Natural killer cell (primary cell): ENCODE results near the gene TAF3. TPM values are rescaled to one million over a fixed set of nuclear protein-coding genes. Genes with fewer than 3 reads are reported as not detected.

ENCODE experiments used
- ATAC-seq, 3 donors: fragments of 150-1000 bp in 2 of 3; fragments of 200-7000 bp in 1 of 3; cut with Tn5 transposase; 1 replicate in 1 of 3; 2 replicates in 2 of 3; pipeline ENCODE4 v1.10.0; 2021; ENCODE audit warnings: mild to moderate bottlenecking in 2 of 3, moderate library complexity in 2 of 3
- DNase-seq, 2 donors: peaks; one replicate each; pipeline versions ENCODE4 v3.0.0 to v3.0.0-alpha.2; 2013 to 2021; ENCODE audit warnings: mixed read lengths in 1 of 2
- H3K27ac ChIP-seq: one replicate; pipeline ENCODE4 v1.5.1; 2013; ENCODE audit warnings: mild to moderate bottlenecking, low read length
- H3K27me3 ChIP-seq: one replicate; pipeline ENCODE4 v1.6.1; 2013; ENCODE audit warnings: low read length; ENCODE audit not compliant: control insufficient read depth, insufficient read depth
- H3K36me3 ChIP-seq: one replicate; pipeline ENCODE4 v1.6.1; 2013; ENCODE audit warnings: low read length; ENCODE audit not compliant: control insufficient read depth, insufficient read depth
- H3K4me1 ChIP-seq: one replicate; pipeline ENCODE4 v1.6.1; 2013; ENCODE audit warnings: low read length; ENCODE audit not compliant: control insufficient read depth, insufficient read depth
- H3K4me3 ChIP-seq: one replicate; pipeline ENCODE4 v1.5.1; 2013; ENCODE audit warnings: low read length
- H3K9me3 ChIP-seq: one replicate; pipeline ENCODE4 v1.6.1; 2013; ENCODE audit warnings: low read length; ENCODE audit not compliant: control insufficient read depth, insufficient read depth
- H3K27ac Mint-ChIP-seq, 2 donors: one replicate each; pipeline ENCODE4 v1.8.0; 2022; ENCODE audit warnings: mild to moderate bottlenecking in 2 of 2, mixed read lengths in 2 of 2, moderate library complexity in 1 of 2
- H3K27me3 Mint-ChIP-seq, 2 donors: one replicate each; pipeline ENCODE4 v1.8.0; 2022; ENCODE audit warnings: low read depth in 2 of 2, mixed read lengths in 2 of 2
- H3K36me3 Mint-ChIP-seq: one replicate; pipeline ENCODE4 v1.8.0; 2022; ENCODE audit warnings: mixed read lengths
- H3K4me1 Mint-ChIP-seq, 2 donors: one replicate each; pipeline ENCODE4 v1.8.0; 2022; ENCODE audit warnings: mixed read lengths in 2 of 2
- H3K4me3 Mint-ChIP-seq: one replicate; pipeline ENCODE4 v1.8.0; 2022; ENCODE audit warnings: mild to moderate bottlenecking, moderate library complexity, mixed read lengths
- H3K9me3 Mint-ChIP-seq, 2 donors: one replicate each; pipeline ENCODE4 v1.8.0; 2022; ENCODE audit warnings: mixed read lengths in 2 of 2
- WGBS: methylation state at CpG from one replicate; pipeline ENCODE4 v1.1.7; 2013; ENCODE audit warnings: missing lambda C conversion rate; ENCODE audit not compliant: insufficient coverage; 5-methylcytosine and 5-hydroxymethylcytosine counted together
- intact Hi-C: fragments of 100-400 bp; cut with micrococcal nuclease; formaldehyde crosslinking; loops from one replicate; pipeline ENCODE4 v1.14.2; 2022
- total RNA-seq, 4 donors: library from RNA; stranded (reverse); fragments of 120-200 nt in 1 of 4; gene quantifications; one replicate each; pipeline versions ENCODE4 v1.2.3 to v1.2.4, GENCODE V29; 2013 to 2022
- TF ChIP-seq, protein P1 (sequence below): fragments of 200-600 bp; IDR thresholded peaks from one replicate; pipeline ENCODE4 v1.8.0; 2022; ENCODE audit warnings: antibody characterized with exemption

The TAF3 gene
- total RNA-seq, 3 donors from 2014 or later (not counting 1 experiment from before 2014, with no cell fraction given) = 14.5 to 17.0 (median 15.6) TPM

- no peak overlapping the region for H3K27ac ChIP-seq
- H3K4me3 Mint-ChIP-seq = no peak overlapping the region
- TF ChIP-seq, protein P1, sequence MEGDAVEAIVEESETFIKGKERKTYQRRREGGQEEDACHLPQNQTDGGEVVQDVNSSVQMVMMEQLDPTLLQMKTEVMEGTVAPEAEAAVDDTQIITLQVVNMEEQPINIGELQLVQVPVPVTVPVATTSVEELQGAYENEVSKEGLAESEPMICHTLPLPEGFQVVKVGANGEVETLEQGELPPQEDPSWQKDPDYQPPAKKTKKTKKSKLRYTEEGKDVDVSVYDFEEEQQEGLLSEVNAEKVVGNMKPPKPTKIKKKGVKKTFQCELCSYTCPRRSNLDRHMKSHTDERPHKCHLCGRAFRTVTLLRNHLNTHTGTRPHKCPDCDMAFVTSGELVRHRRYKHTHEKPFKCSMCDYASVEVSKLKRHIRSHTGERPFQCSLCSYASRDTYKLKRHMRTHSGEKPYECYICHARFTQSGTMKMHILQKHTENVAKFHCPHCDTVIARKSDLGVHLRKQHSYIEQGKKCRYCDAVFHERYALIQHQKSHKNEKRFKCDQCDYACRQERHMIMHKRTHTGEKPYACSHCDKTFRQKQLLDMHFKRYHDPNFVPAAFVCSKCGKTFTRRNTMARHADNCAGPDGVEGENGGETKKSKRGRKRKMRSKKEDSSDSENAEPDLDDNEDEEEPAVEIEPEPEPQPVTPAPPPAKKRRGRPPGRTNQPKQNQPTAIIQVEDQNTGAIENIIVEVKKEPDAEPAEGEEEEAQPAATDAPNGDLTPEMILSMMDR = no peak
Measured at GRCh38 chr10:7794251-7795026, 23.9 kb upstream of the TAF3 start.

GRCh38 chr10:7795605-7796004 is 22.7 kb upstream of the TAF3 start:
- DNase-seq (no peak), ATAC-seq (no peak)
- Histone ChIP-seq H3K4me1 (no peaks in the 10 kb centered on the region), H3K27ac (no peak overlapping the region), H3K27me3 (no peaks in the 10 kb centered on the region), H3K9me3 (no peaks in the 10 kb centered on the region), H3K36me3 (peaks cover 43% of the 10 kb centered on the region), H3K4me3 (no peak overlapping the region)
- H3K9me3 Mint-ChIP-seq = no peaks in the 10 kb centered on the region
- WGBS = 93% methylated on average over 3 of the region's 4 CpGs
- no peaks in the 10 kb centered on the region for H3K27me3 Mint-ChIP-seq
- intact Hi-C loops = no loop called here
- H3K27ac Mint-ChIP-seq = peak overlapping the region; percentile 15 to 17
- peaks cover 15% of the 10 kb centered on the region for H3K36me3 Mint-ChIP-seq
- no peak overlapping the region for H3K4me3 Mint-ChIP-seq
- TF ChIP-seq, protein P1 = no peak
- H3K4me1 Mint-ChIP-seq = peaks cover 53 to 65% of the 10 kb centered on the region in 2 donors

More at GRCh38 chr10:7794251-7795026, 23.9 kb upstream of the TAF3 start:
- H3K27ac Mint-ChIP-seq = peak overlapping the region; percentile 15 to 20
- H3K27me3 Mint-ChIP-seq = no peaks in the 10 kb centered on the region
- Histone ChIP-seq H3K4me1 (peaks cover 2% of the 10 kb centered on the region), H3K9me3 (no peaks in the 10 kb centered on the region), H3K4me3 (no peak overlapping the region), H3K27me3 (no peaks in the 10 kb centered on the region), H3K36me3 (peaks cover 36% of the 10 kb centered on the region)
- peaks cover 15% of the 10 kb centered on the region for H3K36me3 Mint-ChIP-seq
- intact Hi-C loops = no loop called here
- H3K9me3 Mint-ChIP-seq = no peaks in the 10 kb centered on the region
- no peak for ATAC-seq
- no peak for DNase-seq
- 82% methylated on average over 2 of the region's 4 CpGs for WGBS
- peaks cover 62 to 74% of the 10 kb centered on the region in 2 donors for H3K4me1 Mint-ChIP-seq

DNA sequence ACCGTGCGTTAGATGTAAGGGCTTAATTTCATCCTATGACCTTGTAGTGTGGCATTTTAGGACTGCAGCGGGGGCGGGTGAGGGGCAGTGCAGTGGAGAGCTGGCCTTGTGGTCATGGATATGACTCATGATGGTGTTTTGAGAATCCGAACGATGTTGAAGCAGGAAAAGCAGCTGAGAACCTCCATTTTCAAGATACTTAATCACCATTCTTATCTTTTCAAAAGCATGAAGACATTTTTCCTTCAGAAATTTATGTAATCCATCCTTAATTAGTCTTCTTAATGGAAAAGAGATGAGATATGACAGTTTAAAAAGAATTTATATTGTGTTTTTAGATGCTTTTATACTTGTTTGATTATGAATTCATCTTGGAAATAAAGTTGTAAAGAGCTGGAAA is 20.7 kb upstream of the TAF3 start:
- Histone ChIP-seq H3K27me3 (no peaks in the 10 kb centered on the region), H3K4me1 (no peaks in the 10 kb centered on the region), H3K4me3 (no peak overlapping the region), H3K9me3 (no peaks in the 10 kb centered on the region), H3K27ac (no peak overlapping the region), H3K36me3 (peaks cover 55% of the 10 kb centered on the region)
- H3K27me3 Mint-ChIP-seq = no peaks in the 10 kb centered on the region
- no peaks in the 10 kb centered on the region for H3K9me3 Mint-ChIP-seq
- intact Hi-C loops = no loop called here
- peak overlapping the region in 1 of 2 donors; percentile 43 for H3K27ac Mint-ChIP-seq
- peaks cover 15% of the 10 kb centered on the region for H3K36me3 Mint-ChIP-seq
- WGBS = 75% methylated on average over 6 of the region's 6 CpGs
- no peak overlapping the region for H3K4me3 Mint-ChIP-seq
- peaks cover 36 to 49% of the 10 kb centered on the region in 2 donors for H3K4me1 Mint-ChIP-seq
- DNase-seq (no peak), ATAC-seq (no peak)
- TF ChIP-seq, protein P1 = no peak
